Neural cell (in vitro differentiated cells): ENCODE measurements around the gene ZC3H7B.

Experiments used
- CTCF ChIP-seq: fragments of 450-650 bp; IDR thresholded peaks from 2 replicates; pipeline ENCODE4 v1.5.1; 2014; ENCODE audit warnings: antibody characterized with exemption, mild to moderate bottlenecking, moderate library complexity; ENCODE audit not compliant: poor library complexity, severe bottlenecking
- EP300 ChIP-seq: fragments of 450-650 bp; conservative IDR thresholded peaks from 2 replicates; pipeline ENCODE4 v1.6.1; 2014; ENCODE audit warnings: antibody characterized with exemption, mild to moderate bottlenecking, moderate library complexity; ENCODE audit not compliant: poor library complexity, severe bottlenecking
- EZH2 ChIP-seq: fragments of 200-600, 300-800 bp; shearing (Covaris generic), sonication (generic); IDR thresholded peaks from 2 replicates; pipeline ENCODE4 v1.6.1; 2014; ENCODE audit warnings: antibody characterized with exemption, low read length, borderline replicate concordance, mild to moderate bottlenecking; ENCODE audit not compliant: insufficient read depth, poor library complexity, severe bottlenecking
- MXI1 ChIP-seq: fragments of 450-650 bp; conservative IDR thresholded peaks from 2 replicates; pipeline ENCODE4 v1.6.1; 2014; ENCODE audit warnings: antibody characterized with exemption, mild to moderate bottlenecking; ENCODE audit not compliant: poor library complexity, severe bottlenecking
- POLR2AphosphoS5 ChIP-seq: IDR thresholded peaks from 2 replicates; pipeline ENCODE4 v1.6.1; 2012
- REST ChIP-seq: IDR thresholded peaks from 2 replicates; pipeline ENCODE4 v1.6.1; 2012; ENCODE audit warnings: borderline replicate concordance
- SMC3 ChIP-seq: fragments of 450-650 bp; conservative IDR thresholded peaks from 2 replicates; pipeline ENCODE4 v1.6.1; 2014; ENCODE audit warnings: antibody characterized with exemption, mild to moderate bottlenecking, moderate library complexity; ENCODE audit not compliant: poor library complexity

GRCh38 chr22:41355895-41356294 lies 54.6 kb downstream of the ZC3H7B start:
- no peak for TF ChIP-seq POLR2AphosphoS5
- TF ChIP-seq CTCF = no peak
- TF ChIP-seq MXI1 = no peak
- no peak for TF ChIP-seq EP300
- TF ChIP-seq REST = no peak
- no peak for TF ChIP-seq SMC3
- no peak for TF ChIP-seq EZH2
